Neural progenitor cell (in vitro differentiated cells): ENCODE data around the gene ORC5. TPM values are rescaled to one million over a fixed set of nuclear protein-coding genes. Genes with fewer than 3 reads are reported as not detected.

ENCODE experiments used
- DNase-seq: peaks from one replicate; pipeline ENCODE4 v3.0.0-alpha.2; 2016; ENCODE audit warnings: low spot score
- H2AFZ ChIP-seq: fragments of 200-600 bp; sonication (generic); replicated peaks from 2 replicates; pipeline ENCODE4 v1.6.1; 2016; ENCODE audit warnings: antibody characterized with exemption
- H3F3A ChIP-seq: fragments of 200-600 bp; sonication (generic); 2 replicates; pipeline ENCODE4 v1.6.1; 2016; ENCODE audit warnings: antibody characterized with exemption, low read depth
- H3K27ac ChIP-seq: fragments of 200-600 bp; sonication (generic); 2 replicates; pipeline ENCODE4 v1.5.1; 2016; ENCODE audit warnings: mild to moderate bottlenecking
- H3K27me3 ChIP-seq: fragments of 200-600 bp; sonication (generic); 2 replicates; pipeline ENCODE4 v1.6.1; 2016; ENCODE audit warnings: mild to moderate bottlenecking, moderate library complexity
- H3K36me3 ChIP-seq: fragments of 200-600 bp; sonication (generic); 2 replicates; pipeline ENCODE4 v1.5.1; 2016
- H3K4me1 ChIP-seq: fragments of 200-600 bp; sonication (generic); 2 replicates; pipeline ENCODE4 v1.6.1; 2016; ENCODE audit warnings: mixed run types
- H3K4me2 ChIP-seq: fragments of 200-600 bp; sonication (generic); 2 replicates; pipeline ENCODE4 v1.6.1; 2016
- H3K4me3 ChIP-seq: fragments of 200-600 bp; sonication (generic); 2 replicates; pipeline ENCODE4 v1.5.1; 2016
- H3K79me2 ChIP-seq: fragments of 200-600 bp; sonication (generic); 2 replicates; pipeline ENCODE4 v1.6.1; 2016; ENCODE audit warnings: low read depth
- H3K9ac ChIP-seq: fragments of 200-600 bp; sonication (generic); 2 replicates; pipeline ENCODE4 v1.6.1; 2016
- H3K9me3 ChIP-seq: fragments of 200-600 bp; sonication (generic); 2 replicates; pipeline ENCODE4 v1.5.1; 2016; ENCODE audit warnings: low read depth
- H4K20me1 ChIP-seq: fragments of 200-600 bp; sonication (generic); 2 replicates; pipeline ENCODE4 v1.6.1; 2016; ENCODE audit warnings: low read depth
- H3K27ac Mint-ChIP-seq: 3 replicates; pipeline ENCODE4 v1.8.0; 2021; ENCODE audit warnings: mixed read lengths
- H3K27me3 Mint-ChIP-seq: 2 replicates; pipeline ENCODE4 v1.8.0; 2022; ENCODE audit warnings: low read depth, mild to moderate bottlenecking, inconsistent platforms, moderate library complexity, mixed read lengths; ENCODE audit not compliant: insufficient read depth
- H3K36me3 Mint-ChIP-seq: 3 replicates; pipeline ENCODE4 v1.8.0; 2021; ENCODE audit warnings: mixed read lengths
- H3K4me1 Mint-ChIP-seq: 3 replicates; pipeline ENCODE4 v1.8.0; 2021; ENCODE audit warnings: mixed read lengths
- H3K4me3 Mint-ChIP-seq: 3 replicates; pipeline ENCODE4 v1.8.0; 2021; ENCODE audit warnings: mild to moderate bottlenecking, moderate library complexity, mixed read lengths
- H3K9me3 Mint-ChIP-seq: 3 replicates; pipeline ENCODE4 v1.8.0; 2020; ENCODE audit warnings: mixed read lengths
- CTCF ChIP-seq: fragments of 200-600 bp; sonication (generic); IDR thresholded peaks from 2 replicates; pipeline ENCODE4 v1.5.1; 2017; ENCODE audit warnings: antibody characterized with exemption, mild to moderate bottlenecking
- EZH2 ChIP-seq: fragments of 200-600 bp; sonication (generic); IDR thresholded peaks from 2 replicates; pipeline ENCODE4 v1.6.1; 2017; ENCODE audit warnings: antibody characterized with exemption, mild to moderate bottlenecking, moderate library complexity
- EZH2phosphoT487 ChIP-seq: fragments of 200-600 bp; sonication (generic); IDR thresholded peaks from 2 replicates; pipeline ENCODE4 v1.6.1; 2017; ENCODE audit warnings: antibody characterized with exemption
- total RNA-seq: library from RNA; depleted of rRNA; stranded (reverse); fragments of >200 nt; gene quantifications from 2 replicates; pipeline ENCODE4 v1.2.3, GENCODE V29; 2015; ENCODE audit warnings: low replicate concordance

ORC5 gene
- total RNA-seq, 1 donor from 2014 or later, result 14.9 TPM

- Histone ChIP-seq H3K4me3 (no peak overlapping the region), H3K9me3 (no peaks in the 10 kb centered on the region), H3K4me1 (no peaks in the 10 kb centered on the region), H2AFZ (no peak overlapping the region), H3K27me3 (no peaks in the 10 kb centered on the region), H3K4me2 (no peak overlapping the region), H3K27ac (no peak overlapping the region), H3F3A (no peaks in the 10 kb centered on the region), H3K9ac (no peak overlapping the region), H4K20me1 (no peaks in the 10 kb centered on the region), H3K79me2 (no peaks in the 10 kb centered on the region), H3K36me3 (no peaks in the 10 kb centered on the region)
- Mint-ChIP-seq H3K27me3 (no peaks in the 10 kb centered on the region), H3K36me3 (no peaks in the 10 kb centered on the region), H3K27ac (no peak overlapping the region), H3K9me3 (no peaks in the 10 kb centered on the region), H3K4me1 (no peaks in the 10 kb centered on the region), H3K4me3 (no peak overlapping the region)
- DNase-seq, result no peak
- no peak for TF ChIP-seq CTCF
- TF ChIP-seq EZH2phosphoT487, result no peak
- TF ChIP-seq EZH2, result no peak
Measured at GRCh38 chr7:104089612-104090011, 118.2 kb downstream of the ORC5 start.

GRCh38 chr7:104089061-104089460, 118.8 kb downstream of the ORC5 start:
- Histone ChIP-seq H3K9me3 (no peaks in the 10 kb centered on the region), H2AFZ (no peak overlapping the region), H3K9ac (no peak overlapping the region), H3F3A (no peaks in the 10 kb centered on the region), H3K27me3 (no peaks in the 10 kb centered on the region), H4K20me1 (no peaks in the 10 kb centered on the region), H3K27ac (no peak overlapping the region), H3K4me1 (no peaks in the 10 kb centered on the region), H3K79me2 (no peaks in the 10 kb centered on the region), H3K4me2 (no peak overlapping the region), H3K36me3 (no peaks in the 10 kb centered on the region), H3K4me3 (no peak overlapping the region)
- Mint-ChIP-seq H3K36me3 (no peaks in the 10 kb centered on the region), H3K27me3 (no peaks in the 10 kb centered on the region), H3K27ac (no peak overlapping the region), H3K9me3 (no peaks in the 10 kb centered on the region), H3K4me3 (no peak overlapping the region), H3K4me1 (no peaks in the 10 kb centered on the region)
- TF ChIP-seq EZH2phosphoT487 (no peak), EZH2 (no peak)
- no peak for DNase-seq

Other genes with a start within 250 kb of the ORC5 start
- gene RELN, start 218.4 kb downstream of the ORC5 start, total RNA-seq, result 0.02 and 0.19 TPM in 2 replicates
- 0.12 and 0.30 TPM in 2 replicates for gene LHFPL3, start 120.6 kb upstream of the ORC5 start, total RNA-seq